Measurements from ENCODE around the gene TOR1A.
"Not testable (repeated sequence)": the region's sequence is repeated elsewhere in the genome, so short reads cannot be mapped to it uniquely, and the experiment has no call there.

The TOR1A gene

DNA sequence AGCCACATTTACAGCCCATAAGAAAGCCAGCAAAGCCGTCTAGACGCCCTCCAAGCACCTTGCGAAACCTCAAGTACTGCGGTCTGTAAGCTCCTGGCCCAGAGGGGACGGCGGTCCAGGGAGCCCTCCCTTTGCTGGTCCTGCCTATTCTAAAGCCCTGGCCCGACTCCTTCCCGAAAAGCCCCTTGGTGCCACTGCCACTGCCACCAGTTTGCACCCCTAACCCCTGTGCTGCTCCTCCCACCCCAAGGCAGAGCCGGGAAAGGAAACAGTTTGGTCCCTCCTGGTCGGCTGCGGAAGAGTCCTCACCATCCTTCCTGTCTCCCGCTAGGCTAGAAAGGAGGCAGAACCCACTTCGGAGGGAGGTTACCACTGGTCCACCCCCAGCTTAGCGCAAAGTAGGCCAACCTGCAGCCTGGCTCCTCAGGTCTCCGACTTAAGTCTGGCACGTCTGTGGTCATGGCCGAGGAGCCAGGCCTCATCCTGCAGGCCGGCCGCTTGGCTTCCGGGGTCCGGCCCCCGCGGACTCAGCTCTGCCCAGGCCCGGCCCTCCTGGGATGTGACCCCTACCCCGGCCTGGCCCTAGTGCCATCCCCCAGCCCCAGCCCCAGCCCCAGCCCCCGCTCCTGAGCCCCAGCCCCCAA lies 916 bp downstream of the TOR1A start:
- DNase-seq (ENCODE audit: low read depth), result no peak

DNA sequence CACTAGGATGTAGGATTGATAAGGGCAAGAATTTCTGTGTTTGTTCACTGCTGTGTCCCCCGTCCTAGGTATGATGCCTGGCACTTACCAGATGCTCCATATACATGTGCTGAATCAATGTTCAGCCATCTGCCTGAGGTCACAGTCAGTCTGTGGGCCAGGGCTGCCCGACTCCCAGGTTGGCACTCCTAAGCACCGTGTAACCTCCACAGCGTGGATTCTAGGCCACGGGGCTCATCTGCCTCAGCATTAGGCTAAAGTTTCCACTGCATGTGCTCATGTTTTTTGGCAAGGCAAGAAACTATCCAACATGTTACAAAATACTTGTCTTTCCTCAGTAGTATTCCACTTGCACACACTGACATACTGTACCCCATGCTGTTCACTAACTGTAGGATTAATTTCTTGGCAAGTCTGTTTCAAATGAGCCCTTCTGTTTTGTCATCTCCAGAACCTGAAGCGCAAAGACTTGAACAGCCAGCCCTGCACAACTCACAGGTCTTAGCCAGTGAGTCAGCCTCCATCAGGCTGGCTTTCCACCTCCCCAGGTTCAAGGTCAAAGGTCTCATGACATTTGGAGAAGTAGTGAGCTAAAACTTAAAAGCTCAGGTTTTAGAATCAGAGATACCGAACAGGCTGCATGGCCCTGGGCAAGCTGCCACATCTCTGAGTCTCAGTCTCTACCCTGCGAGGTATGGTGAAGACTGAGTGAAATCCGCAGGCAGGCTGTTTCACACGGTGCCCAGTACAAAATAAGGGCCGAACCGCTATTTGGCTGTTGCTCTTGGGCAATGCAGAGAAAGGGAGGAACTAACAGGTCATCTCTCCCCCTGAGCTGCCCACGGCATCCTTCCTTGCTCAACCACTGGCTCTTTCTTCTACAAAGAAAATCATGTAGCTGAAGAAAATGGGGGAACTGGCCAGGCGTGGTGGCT lies 7.2 kb downstream of the TOR1A start:
- DNase-seq (ENCODE audit: low read depth), result no peak

DNA sequence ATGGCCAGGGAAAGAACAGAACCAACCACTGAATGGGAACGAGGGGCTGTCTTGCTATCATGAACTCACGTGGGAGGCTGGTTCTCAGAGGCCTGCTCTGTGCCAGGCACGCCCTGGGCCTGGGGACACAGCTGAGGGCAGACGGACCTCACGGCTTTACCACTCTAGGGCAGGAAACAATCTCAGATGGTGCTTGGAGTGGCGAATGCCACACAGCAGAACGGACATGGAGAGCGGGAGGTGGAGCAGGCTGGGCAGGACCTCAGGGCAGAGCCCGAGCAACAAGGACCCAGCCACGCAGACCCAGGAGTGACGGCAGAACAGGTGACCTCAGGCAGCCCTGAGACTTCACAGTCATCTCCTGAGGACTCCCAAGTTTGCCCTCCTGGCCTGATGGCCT lies 8.7 kb downstream of the TOR1A start:
- DNase-seq (ENCODE audit: low read depth), result no peak

DNA sequence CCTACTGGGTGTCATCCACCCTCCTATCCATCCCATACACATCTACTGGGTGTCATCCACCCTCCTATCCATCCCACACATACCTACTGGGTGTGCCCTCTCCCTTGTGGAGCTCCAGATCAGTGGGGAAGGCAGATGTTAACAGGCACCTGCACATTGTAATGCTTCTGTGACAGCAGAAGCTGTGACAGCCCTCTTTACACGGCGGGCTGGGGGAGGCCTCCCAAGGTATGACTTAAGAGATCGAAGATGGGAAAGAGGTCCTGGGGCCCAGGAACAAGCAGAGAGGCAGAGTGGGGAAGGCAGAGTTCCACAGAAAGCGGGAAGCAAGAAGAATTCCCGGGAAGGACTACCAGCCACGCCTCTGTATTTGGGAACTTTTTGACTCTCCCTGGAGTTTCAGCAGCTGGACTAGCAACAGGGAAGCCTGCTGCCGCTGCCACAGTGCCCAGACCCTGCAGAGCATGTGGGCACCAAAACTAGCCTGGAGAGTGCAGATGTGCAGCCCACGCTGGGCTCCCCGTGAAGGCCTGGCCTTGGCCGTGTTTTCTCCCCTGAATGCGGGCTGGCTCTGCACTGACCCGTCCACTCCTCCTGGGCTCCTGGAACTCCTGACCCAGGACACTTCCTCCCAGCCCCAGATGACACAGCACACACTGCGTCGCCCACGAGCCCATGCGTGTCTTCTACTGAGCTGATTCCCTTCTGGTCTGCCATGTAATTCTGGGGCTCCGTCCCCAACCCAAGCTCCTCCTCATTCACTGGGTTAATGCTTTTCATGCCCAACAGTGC lies 9.3 kb downstream of the TOR1A start:
- DNase-seq (ENCODE audit: low read depth), result no peak

DNA sequence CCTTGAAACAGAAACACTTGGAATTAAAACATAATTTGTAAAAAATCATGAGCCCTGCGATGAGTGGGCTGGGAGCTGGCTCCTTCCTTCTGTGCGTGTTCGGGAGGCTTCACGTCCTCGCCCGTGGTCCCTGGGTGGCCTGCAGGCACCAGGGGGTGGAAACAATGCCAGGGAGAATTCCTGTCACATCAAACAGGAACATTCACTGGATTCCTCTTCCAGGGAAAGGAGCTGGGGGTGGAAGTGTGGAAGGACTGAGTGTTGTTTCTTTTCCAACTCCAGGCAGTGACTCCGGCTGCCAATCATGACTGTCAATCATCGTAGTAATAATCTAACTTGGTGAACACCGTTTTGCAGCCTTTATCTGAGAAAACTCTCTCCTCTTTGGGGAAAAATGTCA lies 10.3 kb downstream of the TOR1A start:
- no peak for DNase-seq (ENCODE audit: low read depth)

DNA sequence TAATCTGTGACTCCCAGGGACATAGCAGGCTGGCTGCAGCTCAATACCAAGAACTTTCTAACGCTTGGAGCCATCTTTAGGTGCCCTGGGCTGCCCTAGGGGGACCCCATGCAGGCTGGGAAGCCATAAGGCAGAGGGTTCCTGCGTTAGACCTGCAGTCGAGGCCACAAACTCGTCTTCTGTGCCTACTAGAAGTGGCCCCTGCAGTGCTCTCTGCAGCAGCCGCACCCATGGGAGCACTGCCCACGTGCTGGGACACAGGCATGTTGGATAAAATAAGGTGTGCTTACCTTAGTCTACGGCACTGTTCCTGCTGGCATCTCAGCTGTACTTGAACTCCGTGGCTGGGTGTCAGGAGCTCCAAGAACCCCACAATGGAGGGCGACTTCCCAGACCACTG lies 11.6 kb downstream of the TOR1A start:
- DNase-seq (ENCODE audit: low read depth), result no peak

DNA sequence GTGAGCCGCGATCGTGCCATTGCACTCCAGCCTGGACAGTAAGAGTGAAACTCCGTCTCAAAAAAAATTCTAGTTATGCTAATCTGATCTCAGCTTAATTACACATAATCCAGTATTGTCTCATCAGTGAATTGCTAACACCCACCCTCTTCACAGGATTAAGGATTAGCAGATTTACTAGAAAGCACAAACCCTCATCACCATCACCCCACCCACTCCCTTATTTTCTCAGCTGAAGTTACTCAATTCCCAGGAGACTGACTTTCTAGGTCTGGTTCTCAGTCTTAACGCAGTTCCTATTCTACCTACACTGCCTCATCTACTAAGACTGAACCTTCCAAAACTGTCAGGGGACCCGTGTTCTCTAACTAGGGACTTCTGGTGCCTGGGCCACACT lies 12.0 kb downstream of the TOR1A start:
- DNase-seq (ENCODE audit: low read depth), result no peak

DNA sequence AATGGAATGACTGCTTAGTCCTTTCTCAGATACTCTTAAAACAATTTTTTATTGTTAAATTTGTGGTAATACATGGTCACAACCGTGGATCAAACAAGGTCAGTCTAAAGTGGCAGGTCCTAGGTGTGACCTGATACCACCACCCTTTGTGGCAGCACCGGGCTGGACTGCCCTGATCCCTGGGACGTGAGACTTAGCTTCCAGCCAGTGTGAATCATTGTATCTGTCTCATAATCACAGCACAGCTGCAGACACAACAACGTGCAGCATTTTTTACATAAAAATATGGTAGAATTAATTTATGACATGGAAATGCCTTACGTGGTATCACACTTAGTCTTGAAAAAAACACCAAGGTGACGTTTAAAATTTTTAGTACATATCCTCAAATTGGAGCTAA lies 13.1 kb downstream of the TOR1A start:
- no peak for DNase-seq (ENCODE audit: low read depth)

DNA sequence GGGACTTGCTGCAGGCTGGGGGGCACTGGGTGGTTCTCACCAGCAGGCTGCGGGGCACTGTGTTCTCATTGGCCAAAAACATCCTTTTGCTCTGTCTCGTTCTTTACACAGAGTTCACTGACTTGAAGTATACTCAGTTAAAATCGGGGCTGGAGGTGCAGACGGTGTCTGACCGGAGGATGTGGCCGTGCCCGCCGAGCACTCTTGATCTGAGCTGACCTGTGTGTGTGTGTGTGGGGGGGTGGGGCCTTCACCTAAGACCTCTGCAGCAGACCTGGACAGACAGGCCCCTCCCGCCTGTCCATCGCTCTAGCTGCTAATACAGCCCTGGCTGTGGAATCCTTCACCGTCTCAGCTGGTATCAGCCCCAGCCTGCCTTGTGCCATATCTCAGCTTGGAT lies 13.8 kb downstream of the TOR1A start:
- DNase-seq (ENCODE audit: low read depth), result no peak

DNA sequence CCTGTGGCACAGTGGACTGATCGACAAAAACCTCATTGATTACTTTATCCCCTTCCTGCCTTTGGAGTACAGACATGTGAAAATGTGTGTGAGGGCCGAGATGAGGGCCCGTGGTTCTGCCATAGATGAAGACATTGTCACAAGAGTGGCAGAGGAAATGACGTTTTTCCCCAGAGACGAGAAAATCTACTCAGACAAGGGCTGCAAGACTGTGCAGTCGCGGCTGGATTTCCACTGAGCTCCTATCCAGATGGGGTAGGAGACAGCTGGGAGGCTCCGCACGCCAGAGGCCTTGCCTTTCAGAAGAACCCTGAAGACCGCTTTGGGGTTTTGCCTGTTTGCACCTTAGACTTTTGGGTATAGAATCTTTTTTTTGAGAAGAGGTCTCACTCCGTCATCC lies 14.6 kb downstream of the TOR1A start:
- no peak for DNase-seq (ENCODE audit: low read depth)

DNA sequence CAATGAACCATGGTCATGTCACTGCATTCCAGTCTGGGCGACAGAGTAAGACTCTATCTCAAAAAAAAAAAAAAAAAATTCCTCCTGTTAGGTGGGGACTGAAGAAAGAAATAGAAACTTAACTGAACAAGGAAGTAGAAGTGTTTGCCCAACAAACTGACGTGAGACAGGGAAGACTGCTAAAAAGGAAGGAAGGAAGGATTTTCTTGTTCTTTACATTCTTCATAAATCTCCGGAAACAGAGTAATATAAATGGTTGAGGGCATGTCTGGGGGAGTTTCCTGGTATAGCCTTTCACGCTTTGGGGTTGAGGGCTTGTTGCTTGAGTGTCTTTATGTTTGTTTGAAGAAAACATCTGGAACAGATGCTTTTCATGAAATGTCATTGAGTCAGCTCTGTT lies 17.9 kb downstream of the TOR1A start:
- DNase-seq (ENCODE audit: low read depth), result no peak

DNA sequence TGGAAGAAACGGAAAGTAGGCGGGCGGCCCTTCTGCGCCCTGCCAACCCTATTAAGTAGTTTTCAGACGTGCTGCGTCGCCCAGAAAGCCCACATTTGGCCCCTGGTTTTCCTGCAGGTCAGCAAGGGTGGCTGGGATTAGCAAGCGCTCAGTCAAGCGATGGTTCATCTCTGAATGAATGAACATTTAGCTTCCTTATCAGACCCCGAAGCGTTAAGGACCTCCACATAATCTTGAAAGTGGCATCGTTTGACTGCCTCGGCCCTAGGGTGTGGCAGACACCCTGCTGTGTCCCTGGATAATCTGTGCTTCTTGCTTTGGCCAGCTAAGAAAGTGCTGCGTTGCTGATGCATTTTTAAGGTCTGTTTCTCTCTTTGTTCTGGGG lies 20.3 kb downstream of the TOR1A start:
- DNase-seq (ENCODE audit: low read depth), result no peak

DNA sequence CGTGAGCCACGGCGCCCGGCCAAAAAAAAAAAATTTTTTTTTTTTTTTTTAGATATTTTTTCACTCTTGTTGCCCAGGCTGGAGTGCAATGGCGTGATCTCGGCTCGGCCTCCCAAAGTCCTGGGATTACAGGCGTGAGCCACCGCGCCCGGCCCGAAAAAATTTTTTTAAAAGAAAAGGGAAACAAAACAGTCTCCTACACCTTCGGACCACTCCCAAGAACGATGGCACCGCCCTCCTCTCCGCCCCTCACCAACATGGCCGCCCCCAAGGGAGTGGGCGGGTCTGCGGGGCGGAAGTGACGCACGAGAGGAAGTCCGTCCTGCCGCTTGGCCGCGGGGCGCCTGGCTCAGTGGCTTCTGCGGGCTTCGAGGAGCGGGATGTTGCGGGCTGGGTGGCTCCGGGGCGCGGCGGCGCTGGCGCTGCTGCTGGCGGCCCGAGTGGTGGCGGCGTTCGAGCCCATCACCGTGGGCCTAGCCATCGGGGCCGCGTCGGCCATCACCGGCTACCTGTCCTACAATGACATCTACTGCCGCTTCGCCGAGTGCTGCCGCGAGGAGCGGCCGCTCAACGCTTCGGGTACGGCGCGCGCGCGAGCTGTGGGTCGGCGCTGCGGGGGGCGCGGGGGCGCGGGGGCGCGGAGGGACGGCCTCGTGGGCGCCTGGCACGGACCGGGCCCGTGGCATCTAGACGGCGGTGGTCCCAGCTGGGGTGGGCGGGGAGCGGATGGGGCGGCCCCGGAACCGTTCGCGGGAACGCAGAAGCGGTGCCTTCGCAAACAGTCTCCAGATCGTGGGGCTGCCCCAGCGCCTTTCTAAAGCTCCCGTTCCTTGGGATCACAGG lies 20.9 kb downstream of the TOR1A start, which contains the start of gene TOR1B:
Gene TOR1B, plus strand, starts transcription at position 352 of the 843 bp plus-strand sequence. Its CDS starts 29 bp downstream, at position 381.
- DNase-seq (ENCODE audit: low read depth), result peak; percentile 93

DNA sequence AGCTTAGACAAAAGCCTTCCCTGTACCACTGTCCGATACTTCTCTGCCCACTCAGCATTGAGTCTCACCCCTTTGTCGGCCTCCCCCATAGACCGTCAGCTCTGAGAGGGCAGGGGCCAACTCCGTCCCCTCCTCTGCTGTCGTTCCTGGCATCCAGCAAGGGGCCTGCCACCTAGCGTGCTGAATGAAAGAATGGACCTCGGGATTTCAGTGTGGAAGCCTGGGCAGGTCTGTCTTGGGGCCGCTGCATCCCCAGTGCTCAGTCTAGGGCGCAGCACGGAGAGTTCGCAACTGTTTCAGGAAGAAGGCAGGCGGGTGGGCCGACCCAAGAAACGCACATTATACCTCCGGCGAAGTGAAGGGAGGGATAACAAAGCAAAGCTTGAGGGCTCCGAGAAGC lies 22.4 kb downstream of the TOR1A start:
- DNase-seq (ENCODE audit: low read depth), result no peak

DNA sequence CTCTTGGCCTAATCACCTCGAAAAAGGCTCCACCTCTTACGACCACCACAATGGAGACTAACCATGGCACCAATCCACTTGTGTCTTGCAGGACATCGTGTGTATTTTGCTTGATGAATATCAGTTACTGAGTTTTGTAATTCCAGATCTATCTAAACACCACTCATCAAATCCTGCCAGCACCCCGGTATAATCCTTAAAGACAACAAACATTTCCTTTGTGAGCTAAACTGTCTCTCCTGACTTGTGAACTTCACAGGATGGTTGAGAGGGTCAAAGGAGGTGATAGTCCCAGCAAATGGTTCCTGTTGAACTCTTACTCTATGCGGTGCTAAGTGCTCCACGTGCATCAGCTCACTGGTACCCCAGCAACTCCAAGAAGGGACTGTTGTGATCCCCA lies 25.0 kb downstream of the TOR1A start:
- DNase-seq (ENCODE audit: low read depth), result no peak

DNA sequence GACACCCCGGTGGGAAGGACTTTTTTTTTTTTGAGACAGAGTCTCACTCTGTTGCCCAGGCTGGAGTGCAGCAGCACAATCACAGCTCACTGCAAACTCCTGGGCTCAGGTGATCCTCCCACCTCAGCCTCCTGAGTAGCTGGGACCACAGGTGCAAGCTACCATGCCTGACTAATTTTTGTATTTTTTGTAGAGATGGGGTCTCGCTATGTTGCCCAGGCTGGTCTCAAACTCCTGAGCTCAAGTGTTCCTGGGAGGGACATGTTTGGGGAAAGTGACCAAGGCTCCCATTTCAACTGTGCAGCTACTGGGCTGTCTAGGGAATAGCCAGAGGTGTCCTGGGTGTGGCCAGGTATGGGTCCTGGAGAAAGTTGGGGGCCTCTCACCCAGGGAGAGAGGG lies 27.9 kb downstream of the TOR1A start:
- DNase-seq (ENCODE audit: low read depth), result not testable (repeated sequence)

DNA sequence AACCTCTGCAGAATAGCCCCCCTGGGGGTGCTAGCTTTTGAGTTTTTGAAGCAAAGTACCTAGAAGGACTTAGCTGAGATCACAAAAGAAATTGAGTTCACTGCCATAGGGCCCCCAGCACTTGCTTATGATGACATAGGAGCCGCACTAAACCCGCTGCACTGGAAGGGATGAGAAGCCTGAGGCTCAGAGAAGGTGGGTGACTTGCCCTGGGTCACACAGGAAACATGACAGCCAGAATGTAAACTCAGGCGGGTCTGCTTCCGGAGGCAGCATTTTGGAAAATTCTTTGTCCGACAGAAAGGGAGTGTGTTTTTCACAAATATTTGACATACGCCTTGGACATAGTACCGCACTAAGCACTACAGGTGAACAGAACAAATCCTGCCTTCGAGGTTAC lies 29.4 kb downstream of the TOR1A start:
- no peak for DNase-seq (ENCODE audit: low read depth)

DNA sequence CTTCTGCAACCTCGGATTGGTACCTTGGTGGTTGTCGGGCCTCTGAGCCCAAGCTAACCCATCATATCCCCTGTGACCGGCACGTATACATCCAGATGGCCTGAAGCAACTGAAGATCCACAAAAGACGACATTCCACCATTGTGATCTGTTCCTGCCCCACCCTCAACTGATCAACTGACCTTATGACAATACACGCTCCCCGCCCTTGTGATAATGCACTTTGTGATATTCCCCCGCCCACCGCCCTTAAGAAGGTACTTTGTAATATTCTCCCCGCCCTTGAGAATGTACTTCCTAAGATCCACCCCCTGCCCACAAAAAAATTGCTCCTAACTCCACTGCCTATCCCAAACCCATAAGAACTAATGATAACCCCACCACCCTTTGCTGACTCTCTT lies 37.5 kb downstream of the TOR1A start:
- no peak for DNase-seq (ENCODE audit: low read depth)

DNA sequence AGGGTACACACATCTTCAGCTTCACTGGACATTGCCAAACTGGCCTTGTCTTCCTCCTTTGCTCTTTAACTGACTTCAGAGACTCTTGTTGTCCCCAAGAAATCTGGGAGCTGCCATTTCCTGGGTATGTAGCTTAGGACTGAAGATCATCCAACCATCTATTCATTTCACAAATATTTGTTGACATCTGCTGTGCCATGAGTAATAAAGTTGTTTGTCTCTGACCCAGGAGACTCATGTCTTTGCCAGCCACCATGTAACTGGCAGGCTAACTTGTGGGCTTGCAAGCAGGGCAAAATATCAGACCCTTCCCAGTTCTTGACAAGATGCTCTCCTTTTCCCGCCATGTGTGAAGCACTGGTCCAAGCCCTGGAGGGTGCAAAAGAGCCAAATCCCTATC lies 38.1 kb downstream of the TOR1A start:
- no peak for DNase-seq (ENCODE audit: low read depth)

DNA sequence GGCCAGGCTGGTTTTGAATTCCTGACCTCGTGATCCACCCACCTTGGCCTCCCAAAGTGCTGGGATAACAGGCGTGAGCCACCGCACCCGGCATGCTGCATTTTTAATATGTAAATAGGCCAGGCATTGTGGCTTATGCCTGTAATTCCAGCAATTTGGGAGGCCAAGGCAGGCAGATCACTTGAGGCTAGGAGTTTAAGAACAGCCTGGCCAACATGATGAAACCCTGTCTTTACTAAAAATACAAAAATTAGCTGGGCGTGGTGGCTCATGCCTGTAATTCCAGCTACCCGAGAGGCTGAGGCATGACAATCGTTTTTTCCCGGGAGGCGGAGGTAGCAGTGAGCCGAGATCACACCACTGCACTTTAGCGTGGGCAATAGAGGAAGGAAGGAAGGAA lies 39.0 kb downstream of the TOR1A start:
- not testable (repeated sequence) for DNase-seq (ENCODE audit: low read depth)

DNA sequence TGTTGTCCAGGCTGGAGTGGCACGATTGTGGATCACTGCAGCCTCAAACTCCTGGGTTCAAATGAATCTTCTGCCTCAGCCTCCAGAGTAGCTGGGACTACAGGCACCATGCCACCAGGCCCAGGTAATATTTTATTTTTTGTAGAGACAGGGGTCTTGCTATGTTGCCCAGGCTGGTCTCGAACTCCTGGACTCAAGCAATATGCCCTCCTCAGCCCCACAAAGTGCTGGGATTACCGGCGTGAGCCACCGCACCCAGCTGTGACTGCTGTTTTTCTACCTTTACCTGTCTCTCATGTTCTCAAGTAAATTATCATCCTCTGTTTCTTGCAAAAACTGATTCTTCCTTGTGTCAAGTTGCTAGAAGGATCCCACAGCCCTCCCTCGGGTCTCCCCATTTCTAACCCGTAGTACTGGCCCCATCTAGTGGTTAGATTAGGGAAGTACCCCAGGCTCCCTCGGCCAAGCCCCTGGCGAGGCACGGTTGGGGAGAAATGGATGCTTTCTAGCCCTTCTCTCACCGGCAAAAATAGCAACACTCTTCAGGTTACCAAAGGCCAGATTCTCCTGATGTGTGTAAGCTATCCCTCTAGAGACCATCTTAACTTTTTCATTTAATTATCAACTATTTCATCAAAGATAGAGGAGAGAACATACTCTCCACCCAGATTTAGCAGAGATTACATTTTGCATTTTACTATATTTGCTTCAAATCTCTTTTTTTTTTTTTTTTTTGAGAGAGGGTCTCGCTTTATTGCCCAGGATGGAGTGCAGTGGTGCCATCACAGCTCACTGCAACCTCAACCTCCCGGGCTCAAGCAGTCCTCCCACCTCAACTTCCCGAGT lies 40.2 kb downstream of the TOR1A start:
- peak; percentile 65 for DNase-seq (ENCODE audit: low read depth)
